Measurements from ENCODE around the gene CSRNP2. TPM values are rescaled to one million over a fixed set of nuclear protein-coding genes. Genes with fewer than 3 reads are reported as not detected.

CSRNP2 gene
- total RNA-seq, 3 donors from 2014 or later (not counting 1 experiment from before 2014, with no cell fraction given): 21.3 to 31.7 (median 25.1) TPM

- no peaks in the 10 kb centered on the region for H3K9me3 ChIP-seq (ENCODE audit: control insufficient read depth, insufficient read depth, low read length)
- H3K4me1 ChIP-seq (ENCODE audit: control insufficient read depth, insufficient read depth, low read length): no peaks in the 10 kb centered on the region
- H3K27me3 ChIP-seq (ENCODE audit: control insufficient read depth, insufficient read depth, low read length): no peaks in the 10 kb centered on the region
- no peak for TF ChIP-seq CTCF (IDR thresholded peaks at IDR 0.05)
- Mint-ChIP-seq H3K36me3 (no peaks in the 10 kb centered on the region), H3K4me3 (no peak overlapping the region), H3K4me1 (peaks cover 9% of the 10 kb centered on the region in 2 donors), H3K27ac (no peak overlapping the region), H3K9me3 (no peaks in the 10 kb centered on the region), H3K27me3 (ENCODE audit: low read depth in 2 of 2) (no peaks in the 10 kb centered on the region)
- H3K36me3 ChIP-seq (ENCODE audit: control insufficient read depth, insufficient read depth, low read length): peaks cover 14% of the 10 kb centered on the region
- intact Hi-C loops (cut with micrococcal nuclease): no loop called here
- H3K27ac ChIP-seq (ENCODE audit: low read length): no peak overlapping the region
- ATAC-seq: no peak
- DNase-seq: no peak
- no peak overlapping the region for H3K4me3 ChIP-seq (ENCODE audit: low read length)
Observed at GRCh38 chr12:51122844-51123243, 39.4 kb upstream of the CSRNP2 start.

- intact Hi-C loops (cut with micrococcal nuclease): no loop called here
- H3K36me3 ChIP-seq (ENCODE audit: control insufficient read depth, insufficient read depth, low read length): peaks cover 27% of the 10 kb centered on the region
- no peaks in the 10 kb centered on the region for H3K9me3 Mint-ChIP-seq
- H3K27ac Mint-ChIP-seq: peak overlapping the region in 1 of 2 donors; percentile 9
- ATAC-seq: no peak
- H3K27me3 Mint-ChIP-seq (ENCODE audit: low read depth in 2 of 2): no peaks in the 10 kb centered on the region
- peaks cover 13% of the 10 kb centered on the region for H3K36me3 Mint-ChIP-seq
- no peak overlapping the region for H3K4me3 ChIP-seq (ENCODE audit: low read length)
- no peak for DNase-seq
- no peaks in the 10 kb centered on the region for H3K9me3 ChIP-seq (ENCODE audit: control insufficient read depth, insufficient read depth, low read length)
- no peaks in the 10 kb centered on the region for H3K27me3 ChIP-seq (ENCODE audit: control insufficient read depth, insufficient read depth, low read length)
- no peaks in the 10 kb centered on the region for H3K4me1 ChIP-seq (ENCODE audit: control insufficient read depth, insufficient read depth, low read length)
- WGBS (ENCODE audit: insufficient coverage): 86% methylated on average over 3 of the region's 3 CpGs
- no peak for TF ChIP-seq CTCF (IDR thresholded peaks at IDR 0.05)
- no peak overlapping the region for H3K4me3 Mint-ChIP-seq
- H3K27ac ChIP-seq (ENCODE audit: low read length): no peak overlapping the region
- no peaks in the 10 kb centered on the region for H3K4me1 Mint-ChIP-seq
Observed at GRCh38 chr12:51118706-51119105, 35.3 kb upstream of the CSRNP2 start.

- Histone ChIP-seq H3K9me3 (ENCODE audit: control insufficient read depth, insufficient read depth, low read length) (no peaks in the 10 kb centered on the region), H3K27me3 (ENCODE audit: control insufficient read depth, insufficient read depth, low read length) (no peaks in the 10 kb centered on the region), H3K36me3 (ENCODE audit: control insufficient read depth, insufficient read depth, low read length) (peaks cover 48% of the 10 kb centered on the region), H3K4me1 (ENCODE audit: control insufficient read depth, insufficient read depth, low read length) (no peaks in the 10 kb centered on the region), H3K27ac (ENCODE audit: low read length) (no peak overlapping the region), H3K4me3 (ENCODE audit: low read length) (no peak overlapping the region)
- Mint-ChIP-seq H3K27ac (peak overlapping the region; percentile 15 to 19), H3K9me3 (no peaks in the 10 kb centered on the region), H3K4me3 (no peak overlapping the region), H3K27me3 (ENCODE audit: low read depth in 2 of 2) (no peaks in the 10 kb centered on the region), H3K4me1 (no peaks in the 10 kb centered on the region), H3K36me3 (peaks cover 13% of the 10 kb centered on the region)
- no peak for TF ChIP-seq CTCF (IDR thresholded peaks at IDR 0.05)
- no peak for ATAC-seq
- intact Hi-C loops (cut with micrococcal nuclease): no loop called here
- no peak for DNase-seq
Observed at GRCh38 chr12:51115533-51115932, 32.1 kb upstream of the CSRNP2 start.

GRCh38 chr12:51108136-51108535, 24.7 kb upstream of the CSRNP2 start:
- H3K36me3 ChIP-seq (ENCODE audit: control insufficient read depth, insufficient read depth, low read length): peaks cover 71% of the 10 kb centered on the region
- H3K9me3 ChIP-seq (ENCODE audit: control insufficient read depth, insufficient read depth, low read length): no peaks in the 10 kb centered on the region
- DNase-seq (no peak), ATAC-seq (no peak)
- no peaks in the 10 kb centered on the region for H3K4me1 ChIP-seq (ENCODE audit: control insufficient read depth, insufficient read depth, low read length)
- Mint-ChIP-seq H3K36me3 (peaks cover 19% of the 10 kb centered on the region), H3K27me3 (ENCODE audit: low read depth in 2 of 2) (no peaks in the 10 kb centered on the region), H3K4me3 (no peak overlapping the region), H3K4me1 (no peaks in the 10 kb centered on the region), H3K27ac (no peak overlapping the region), H3K9me3 (no peaks in the 10 kb centered on the region)
- WGBS (ENCODE audit: insufficient coverage): 87% methylated on average over 4 of the region's 4 CpGs
- H3K27ac ChIP-seq (ENCODE audit: low read length): no peak overlapping the region
- no peak for TF ChIP-seq CTCF (IDR thresholded peaks at IDR 0.05)
- no peaks in the 10 kb centered on the region for H3K27me3 ChIP-seq (ENCODE audit: control insufficient read depth, insufficient read depth, low read length)
- no peak overlapping the region for H3K4me3 ChIP-seq (ENCODE audit: low read length)
- intact Hi-C loops (cut with micrococcal nuclease): no loop called here

Measured in natural killer cell (primary cell).